HCT116 (cell line): ENCODE data around the gene DOCK1.

Experiments used
- ATF3 ChIP-seq: IDR thresholded peaks from 2 replicates; pipeline ENCODE4 v1.6.1; 2012
- CEBPB ChIP-seq: IDR thresholded peaks from 2 replicates; pipeline ENCODE4 v1.6.1; 2012; ENCODE audit warnings: low read depth
- POLR2A ChIP-seq: IDR thresholded peaks from 2 replicates; pipeline ENCODE4 v1.7.0; 2011; ENCODE audit warnings: borderline replicate concordance; ENCODE audit not compliant: insufficient read depth, insufficient read length; ENCODE audit errors: extremely low read depth
- REST ChIP-seq: IDR thresholded peaks from 2 replicates; pipeline ENCODE4 v1.6.1; 2012; ENCODE audit warnings: low read depth
- SIN3A ChIP-seq: IDR thresholded peaks from 2 replicates; pipeline ENCODE4 v1.6.1; 2012; ENCODE audit warnings: low read depth
- YY1 ChIP-seq: IDR thresholded peaks from 2 replicates; pipeline ENCODE4 v1.6.1; 2011; ENCODE audit warnings: low read length, low read depth, moderate library complexity, mild to moderate bottlenecking; ENCODE audit not compliant: insufficient replicate concordance; ENCODE audit errors: extremely low read depth
- ZFX ChIP-seq: fragments of 450-650 bp; IDR thresholded peaks from 2 replicates; pipeline ENCODE4 v1.6.1; 2017
- TF ChIP-seq, protein P1 (sequence below), 3 experiments: fragments of 200-600 bp in 1 of 3; sonication (generic) in 1 of 3; IDR thresholded peaks in 2 of 3; conservative IDR thresholded peaks in 1 of 3; 2 replicates each; pipeline ENCODE4 v1.5.1; 2012 to 2017; ENCODE audit warnings: low read depth in 2 of 3, low read length in 2 of 3, antibody characterized with exemption in 1 of 3, borderline replicate concordance in 1 of 3, control low read depth in 1 of 3, mild to moderate bottlenecking in 1 of 3, mixed read lengths in 1 of 3, mixed run types in 1 of 3, moderate library complexity in 1 of 3; ENCODE audit not compliant: insufficient read depth in 1 of 3

DNA sequence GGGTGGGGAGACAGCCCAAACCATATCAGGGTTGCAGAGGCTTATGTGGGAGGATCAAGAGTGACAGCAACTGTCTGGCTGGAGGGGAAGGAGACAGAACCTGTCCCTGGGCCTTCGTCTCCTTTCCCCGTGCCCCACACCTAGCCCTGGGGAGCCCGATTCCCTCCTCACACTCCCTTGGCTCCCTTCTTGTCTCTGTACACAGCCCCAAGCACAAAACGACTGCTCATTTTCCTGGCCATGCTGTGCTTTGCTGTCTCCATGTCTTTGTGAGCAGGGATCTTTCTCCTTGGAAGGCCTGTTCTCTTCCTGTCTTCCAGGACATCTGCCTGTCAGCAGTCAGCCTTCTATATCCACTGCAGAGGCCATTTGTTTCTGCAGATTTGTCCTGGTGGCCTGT, 177.4 kb downstream of the DOCK1 start:
- TF ChIP-seq CEBPB (no peak), POLR2A (no peak), ATF3 (no peak), ZFX (no peak), SIN3A (no peak), REST (no peak), YY1 (no peak)
- TF ChIP-seq, protein P1, sequence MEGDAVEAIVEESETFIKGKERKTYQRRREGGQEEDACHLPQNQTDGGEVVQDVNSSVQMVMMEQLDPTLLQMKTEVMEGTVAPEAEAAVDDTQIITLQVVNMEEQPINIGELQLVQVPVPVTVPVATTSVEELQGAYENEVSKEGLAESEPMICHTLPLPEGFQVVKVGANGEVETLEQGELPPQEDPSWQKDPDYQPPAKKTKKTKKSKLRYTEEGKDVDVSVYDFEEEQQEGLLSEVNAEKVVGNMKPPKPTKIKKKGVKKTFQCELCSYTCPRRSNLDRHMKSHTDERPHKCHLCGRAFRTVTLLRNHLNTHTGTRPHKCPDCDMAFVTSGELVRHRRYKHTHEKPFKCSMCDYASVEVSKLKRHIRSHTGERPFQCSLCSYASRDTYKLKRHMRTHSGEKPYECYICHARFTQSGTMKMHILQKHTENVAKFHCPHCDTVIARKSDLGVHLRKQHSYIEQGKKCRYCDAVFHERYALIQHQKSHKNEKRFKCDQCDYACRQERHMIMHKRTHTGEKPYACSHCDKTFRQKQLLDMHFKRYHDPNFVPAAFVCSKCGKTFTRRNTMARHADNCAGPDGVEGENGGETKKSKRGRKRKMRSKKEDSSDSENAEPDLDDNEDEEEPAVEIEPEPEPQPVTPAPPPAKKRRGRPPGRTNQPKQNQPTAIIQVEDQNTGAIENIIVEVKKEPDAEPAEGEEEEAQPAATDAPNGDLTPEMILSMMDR (IDR thresholded peaks at IDR 0.05 in 2 of 3, conservative IDR thresholded peaks at IDR 0.05 in 1 of 3; ENCODE audit: borderline replicate concordance in 1 of 3, insufficient read depth in 1 of 3, low read depth in 2 of 3, low read length in 2 of 3) = no peak
